ENCODE results near the gene UBXN11.
"Not testable (repeated sequence)": the region's sequence is repeated elsewhere in the genome, so short reads cannot be mapped to it uniquely, and the experiment has no call there.

The UBXN11 gene

GRCh38 chr1:26300578-26301275 lies 5.7 kb downstream of the UBXN11 start:
- no peak for DNase-seq

- DNase-seq, result no peak
Measured at GRCh38 chr1:26297791-26298124, 8.7 kb downstream of the UBXN11 start.

- no peak for DNase-seq
Measured at GRCh38 chr1:26297057-26297790, 9.2 kb downstream of the UBXN11 start.

- no peak for DNase-seq
Measured at GRCh38 chr1:26296340-26297056, 9.9 kb downstream of the UBXN11 start.

GRCh38 chr1:26295194-26296138 lies 11.0 kb downstream of the UBXN11 start:
- DNase-seq, result no peak

- DNase-seq, result no peak
Measured at GRCh38 chr1:26293911-26294463, 12.4 kb downstream of the UBXN11 start.

- not testable (repeated sequence) for DNase-seq
Measured at GRCh38 chr1:26292735-26293134, 13.7 kb downstream of the UBXN11 start.

- DNase-seq, result no peak
Measured at GRCh38 chr1:26291939-26292338, 14.5 kb downstream of the UBXN11 start.

GRCh38 chr1:26291433-26291832 lies 15.0 kb downstream of the UBXN11 start:
- DNase-seq, result no peak

- no peak for DNase-seq
Measured at GRCh38 chr1:26290882-26291261, 15.6 kb downstream of the UBXN11 start.

GRCh38 chr1:26290122-26290881 lies 16.1 kb downstream of the UBXN11 start:
- no peak for DNase-seq

GRCh38 chr1:26289158-26290059 lies 17.0 kb downstream of the UBXN11 start:
- DNase-seq, result no peak

GRCh38 chr1:26288311-26288941 lies 18.0 kb downstream of the UBXN11 start:
- no peak for DNase-seq

- DNase-seq, result no peak
Measured at GRCh38 chr1:26287811-26288210, 18.6 kb downstream of the UBXN11 start.

- DNase-seq, result no peak
Measured at GRCh38 chr1:26287033-26287711, 19.3 kb downstream of the UBXN11 start.

GRCh38 chr1:26286064-26286416 lies 20.4 kb downstream of the UBXN11 start:
- no peak for DNase-seq

- no peak for DNase-seq
Measured at GRCh38 chr1:26285366-26286063, 20.9 kb downstream of the UBXN11 start.

GRCh38 chr1:26284597-26285347 lies 21.7 kb downstream of the UBXN11 start:
- DNase-seq, result no peak

Data from NCI-H2029 treated with DMSO at 0.1 percent for 48 hours (cell line).